Body of pancreas (tissue), 4 donors: ENCODE measurements around the gene SIGLEC1. TPM values are rescaled to one million over a fixed set of nuclear protein-coding genes. Genes with fewer than 3 reads are reported as not detected.

Experiments
- ATAC-seq: fragments of 150-250 bp; one replicate; pipeline ENCODE4 v1.9.1; 2016
- DNase-seq, 4 donors: peaks; one replicate each; pipeline ENCODE4 v3.0.0-alpha.2; 2019
- H3K27ac ChIP-seq, 4 donors: fragments of 200-600 bp; sonication (generic); 1 replicate in 3 of 4; 2 replicates in 1 of 4; pipeline versions ENCODE4 v1.5.1 to v1.6.1; 2016 to 2019; ENCODE audit warnings: mild to moderate bottlenecking in 1 of 4, mixed read lengths in 1 of 4, moderate library complexity in 1 of 4
- H3K27me3 ChIP-seq, 2 donors: fragments of 200-600 bp; sonication (generic); one replicate each; pipeline ENCODE4 v1.6.0; 2016; ENCODE audit warnings: mild to moderate bottlenecking in 1 of 2
- H3K36me3 ChIP-seq, 2 donors: fragments of 200-600 bp; sonication (generic); replicated peaks in 1 of 2; 2 replicates each; pipeline ENCODE4 v1.5.1; 2016; ENCODE audit warnings: low read depth in 2 of 2; ENCODE audit not compliant: insufficient read depth in 1 of 2
- H3K4me1 ChIP-seq: fragments of 200-600 bp; sonication (generic); one replicate; pipeline ENCODE4 v1.6.0; 2016
- H3K4me3 ChIP-seq, 2 donors: fragments of 200-600 bp; sonication (generic); 1 replicate in 1 of 2; 2 replicates in 1 of 2; pipeline ENCODE4 v1.5.1; 2016 to 2019
- H3K9me3 ChIP-seq, 3 donors: fragments of 200-600 bp; sonication (generic); 1 replicate in 2 of 3; 2 replicates in 1 of 3; pipeline ENCODE4 v1.5.1; 2016
- CTCF ChIP-seq, 7 experiments: fragments of 450-650 bp in 4 of 7; fragments of 200-600 bp in 3 of 7; sonication (generic) in 3 of 7; IDR thresholded peaks; one replicate each; pipeline ENCODE4 v1.5.1; 2016 to 2019; ENCODE audit warnings: antibody characterized with exemption in 7 of 7
- POLR2A ChIP-seq, 3 donors: fragments of 450-650 bp; IDR thresholded peaks; one replicate each; pipeline ENCODE4 v1.6.1; 2016; ENCODE audit warnings: antibody characterized with exemption in 3 of 3, mild to moderate bottlenecking in 2 of 3
- WGBS, 2 donors: methylation state at CpG; one replicate each; pipeline ENCODE4 v1.1.5; 2017; 5-methylcytosine and 5-hydroxymethylcytosine counted together
- intact Hi-C: fragments of 100-400 bp; cut with DNase I; formaldehyde crosslinking; loops from one replicate; pipeline ENCODE4 v1.15.1; 2023
- total RNA-seq, 2 donors: library from RNA; depleted of rRNA; stranded (reverse); fragments of >200 nt; gene quantifications; one replicate each; pipeline ENCODE4 v1.1.0, GENCODE V29; 2016

SIGLEC1 gene
- total RNA-seq, 2 donors from 2014 or later = 2.1 to 5.9 TPM

- no peaks in the 10 kb centered on the region for H3K9me3 ChIP-seq
- no peak overlapping the region for H3K27ac ChIP-seq
- DNase-seq = no peak
- no peak for ATAC-seq
- intact Hi-C loops = no loop called here
- no peak overlapping the region for H3K4me3 ChIP-seq
- WGBS, 2 donors = 77 to 85% methylated on average over 5 to 6 of the region's 6 CpGs
- H3K36me3 ChIP-seq = no peaks in the 10 kb centered on the region
- no peaks in the 10 kb centered on the region for H3K27me3 ChIP-seq
- H3K4me1 ChIP-seq = peaks cover 4% of the 10 kb centered on the region
- TF ChIP-seq CTCF (IDR thresholded peaks at IDR 0.05) (no peak), POLR2A (IDR thresholded peaks at IDR 0.05) (no peak)
Measured at GRCh38 chr20:3729378-3729777, 17.0 kb upstream of the SIGLEC1 start.

GRCh38 chr20:3728876-3729275 is 16.5 kb upstream of the SIGLEC1 start:
- Histone ChIP-seq H3K4me3 (no peak overlapping the region), H3K27me3 (no peaks in the 10 kb centered on the region), H3K4me1 (peaks cover 4% of the 10 kb centered on the region), H3K36me3 (no peaks in the 10 kb centered on the region), H3K27ac (no peak overlapping the region), H3K9me3 (no peaks in the 10 kb centered on the region)
- 33 to 50% methylated on average over 1 to 2 of the region's 3 CpGs for WGBS, 2 donors
- intact Hi-C loops = no loop called here
- ATAC-seq (no peak), DNase-seq (no peak)
- no peak for TF ChIP-seq CTCF (IDR thresholded peaks at IDR 0.05)
- no peak for TF ChIP-seq POLR2A (IDR thresholded peaks at IDR 0.05)

DNA sequence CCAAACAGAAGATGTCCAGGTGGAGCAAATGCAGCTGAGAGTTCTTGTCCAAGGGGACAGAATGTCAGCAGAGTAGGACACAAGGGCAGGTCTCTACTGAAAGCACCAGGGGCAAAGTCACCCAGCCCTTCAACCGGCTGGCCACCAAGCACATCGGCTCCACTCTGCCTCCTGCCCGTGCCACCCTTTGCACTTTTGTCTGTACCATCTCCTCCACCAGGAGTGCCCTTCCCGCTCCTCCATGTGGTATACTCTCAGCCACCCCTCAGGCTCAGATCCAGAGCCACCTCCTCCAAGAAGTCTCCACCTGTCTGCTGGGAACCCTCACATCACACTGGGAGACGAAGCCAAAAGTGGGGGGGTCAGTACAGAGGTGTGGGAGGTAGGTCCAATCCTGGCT is 16.0 kb upstream of the SIGLEC1 start:
- Histone ChIP-seq H3K4me1 (peaks cover 4% of the 10 kb centered on the region), H3K4me3 (no peak overlapping the region), H3K9me3 (no peaks in the 10 kb centered on the region), H3K27ac (no peak overlapping the region), H3K27me3 (no peaks in the 10 kb centered on the region), H3K36me3 (no peaks in the 10 kb centered on the region)
- DNase-seq (no peak), ATAC-seq (no peak)
- WGBS, 2 donors = 73 to 74% methylated on average over 4 to 5 of the region's 5 CpGs
- TF ChIP-seq POLR2A (IDR thresholded peaks at IDR 0.05) = no peak
- no peak for TF ChIP-seq CTCF (IDR thresholded peaks at IDR 0.05)
- intact Hi-C loops = no loop called here

- DNase-seq = no peak
- H3K4me1 ChIP-seq = peaks cover 4% of the 10 kb centered on the region
- 37 to 43% methylated on average over 10 to 11 of the region's 11 CpGs for WGBS, 2 donors
- TF ChIP-seq POLR2A (IDR thresholded peaks at IDR 0.05) (no peak), CTCF (IDR thresholded peaks at IDR 0.05) (no peak)
- no peak for ATAC-seq
- no peak overlapping the region for H3K27ac ChIP-seq
- H3K9me3 ChIP-seq = no peaks in the 10 kb centered on the region
- H3K36me3 ChIP-seq = no peaks in the 10 kb centered on the region
- H3K27me3 ChIP-seq = no peaks in the 10 kb centered on the region
- no peak overlapping the region for H3K4me3 ChIP-seq
- intact Hi-C loops = no loop called here
Measured at GRCh38 chr20:3727401-3728021, 15.1 kb upstream of the SIGLEC1 start.

- no peak for DNase-seq
- 57 to 75% methylated on average over 2 to 4 of the region's 4 CpGs for WGBS, 2 donors
- no peak for ATAC-seq
Measured at GRCh38 chr20:3724356-3724755, 12.0 kb upstream of the SIGLEC1 start.

More at GRCh38 chr20:3724356-3724755, 12.0 kb upstream of the SIGLEC1 start:
- Histone ChIP-seq H3K9me3 (no peaks in the 10 kb centered on the region), H3K4me3 (no peak overlapping the region), H3K4me1 (no peaks in the 10 kb centered on the region), H3K36me3 (no peaks in the 10 kb centered on the region), H3K27ac (no peak overlapping the region), H3K27me3 (no peaks in the 10 kb centered on the region)
- intact Hi-C loops = no loop called here
- TF ChIP-seq CTCF (IDR thresholded peaks at IDR 0.05) = no peak
- no peak for TF ChIP-seq POLR2A (IDR thresholded peaks at IDR 0.05)
